ENCODE measurements around the gene PLEKHA6.

PLEKHA6 gene

GRCh38 chr1:204282761-204283221 is 76.9 kb downstream of the PLEKHA6 start:
- no peak for FAIRE-seq

- FAIRE-seq, result no peak
Observed at GRCh38 chr1:204280099-204280961, 79.4 kb downstream of the PLEKHA6 start.

GRCh38 chr1:204278958-204279357 is 80.8 kb downstream of the PLEKHA6 start:
- FAIRE-seq, result no peak

DNA sequence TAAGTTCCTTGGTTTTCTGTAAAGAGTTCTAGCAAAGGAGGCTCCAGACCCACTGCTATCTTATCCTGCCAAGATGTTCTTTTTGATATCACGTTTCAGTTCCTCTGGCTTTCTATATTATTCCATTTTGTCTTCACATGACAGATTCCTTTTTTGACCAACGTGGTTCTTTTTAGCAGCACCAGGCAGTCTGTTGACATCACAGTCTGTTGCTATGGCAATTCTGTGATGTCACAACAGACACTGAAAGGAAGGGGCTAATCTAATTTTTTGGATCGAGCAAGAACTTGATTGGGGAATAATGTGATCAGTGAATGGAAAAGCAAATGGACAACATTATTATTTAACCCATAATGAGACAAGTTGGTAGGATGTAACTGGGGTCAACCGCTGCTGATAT is 81.5 kb downstream of the PLEKHA6 start:
- no peak for FAIRE-seq

GRCh38 chr1:204277563-204278219 is 82.0 kb downstream of the PLEKHA6 start:
- FAIRE-seq, result no peak

DNA sequence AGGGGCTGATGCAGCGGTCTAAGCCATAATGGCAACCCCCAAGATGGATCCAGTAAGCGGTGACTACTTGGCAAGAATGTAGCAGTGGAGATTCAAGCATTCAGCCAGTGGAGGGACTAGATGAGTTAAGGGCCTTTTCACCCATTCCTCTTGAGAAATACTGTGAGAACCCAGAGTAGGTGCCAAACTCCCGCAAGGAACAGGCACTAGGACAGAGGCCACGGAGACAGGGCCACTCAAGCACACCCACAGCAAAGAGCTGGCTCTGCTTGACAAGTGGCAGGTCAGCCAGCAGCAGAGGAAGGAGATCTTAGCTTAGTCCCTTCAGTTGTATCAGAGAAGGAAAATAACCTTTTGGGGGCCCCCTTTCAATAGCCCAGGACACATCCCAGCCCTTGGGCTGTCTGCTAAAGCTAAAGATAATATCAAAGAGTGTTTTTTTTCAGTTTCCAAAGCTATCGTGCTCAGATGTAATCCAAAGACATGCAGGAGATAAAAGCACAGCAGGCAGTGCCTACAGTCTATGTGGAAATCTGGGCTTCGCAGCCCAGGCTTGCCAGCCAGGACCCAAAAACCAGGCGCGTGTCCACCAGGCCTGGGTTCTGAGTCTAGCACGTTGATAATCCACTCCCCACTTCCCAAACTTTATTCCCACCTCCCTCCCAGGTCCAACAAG is 83.9 kb downstream of the PLEKHA6 start:
- FAIRE-seq, result no peak

DNA sequence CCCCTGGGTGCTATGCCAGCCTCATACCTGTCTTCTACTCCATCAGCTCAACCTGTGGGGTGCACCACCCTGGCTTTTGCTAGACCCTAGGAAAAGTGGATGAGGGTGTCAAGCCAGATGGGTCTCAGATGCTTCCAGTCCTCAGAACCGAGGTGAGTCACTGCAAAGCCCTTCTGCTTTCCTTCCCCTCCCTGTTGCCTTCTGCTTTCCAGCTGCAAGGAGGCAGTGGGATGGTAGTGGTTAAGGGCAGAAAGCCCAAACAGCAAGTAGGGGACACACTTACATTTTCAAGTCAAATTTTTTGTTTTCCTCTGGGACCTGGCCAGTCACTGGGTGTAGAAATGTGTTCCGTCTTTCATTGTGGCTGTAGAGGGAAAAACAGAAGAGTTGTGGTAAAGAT is 85.3 kb downstream of the PLEKHA6 start:
- FAIRE-seq, result no peak

DNA sequence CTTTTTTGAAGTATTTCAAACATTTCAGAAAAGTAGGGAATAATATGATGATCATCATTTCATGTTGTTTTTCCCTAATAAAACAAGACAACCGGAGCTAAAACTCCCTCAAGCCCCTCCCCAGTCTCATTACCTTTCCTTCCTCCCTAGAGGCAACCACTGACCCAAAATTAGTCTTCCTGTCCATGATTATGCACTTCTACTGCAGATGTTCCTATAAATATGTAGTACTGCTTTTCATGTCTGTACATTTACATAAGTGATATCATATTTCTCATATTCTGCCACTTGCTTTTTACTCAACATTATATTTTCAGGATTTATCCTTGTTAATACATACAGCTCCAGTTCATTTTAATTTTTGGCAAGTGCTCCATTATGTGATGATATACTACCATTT is 87.2 kb downstream of the PLEKHA6 start:
- FAIRE-seq, result no peak

GRCh38 chr1:204271970-204272369 is 87.8 kb downstream of the PLEKHA6 start:
- no peak for FAIRE-seq

DNA sequence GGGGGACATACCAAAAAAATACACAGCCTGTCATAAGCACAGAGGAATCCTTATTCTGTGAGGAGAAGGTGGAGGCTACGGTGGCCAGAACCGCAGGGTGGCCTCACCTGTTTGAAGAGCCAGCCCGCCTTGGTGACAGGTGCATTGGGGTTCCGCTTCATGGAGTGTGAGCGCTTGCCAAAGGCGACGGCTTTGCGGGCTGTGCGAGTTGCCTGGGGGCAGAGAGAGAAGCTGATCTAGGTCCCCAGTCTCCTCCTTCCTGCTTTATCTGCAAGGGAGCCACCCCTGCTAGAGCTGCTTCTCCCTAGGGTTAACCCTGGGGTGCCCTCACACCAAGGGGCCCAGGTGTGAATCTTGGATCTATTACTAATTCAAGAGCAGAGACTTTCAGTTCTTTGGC is 91.6 kb downstream of the PLEKHA6 start:
- no peak for FAIRE-seq

GRCh38 chr1:204267191-204267601 is 92.5 kb downstream of the PLEKHA6 start:
- no peak for FAIRE-seq

GRCh38 chr1:204266504-204267034 is 93.2 kb downstream of the PLEKHA6 start:
- no peak for FAIRE-seq

DNA sequence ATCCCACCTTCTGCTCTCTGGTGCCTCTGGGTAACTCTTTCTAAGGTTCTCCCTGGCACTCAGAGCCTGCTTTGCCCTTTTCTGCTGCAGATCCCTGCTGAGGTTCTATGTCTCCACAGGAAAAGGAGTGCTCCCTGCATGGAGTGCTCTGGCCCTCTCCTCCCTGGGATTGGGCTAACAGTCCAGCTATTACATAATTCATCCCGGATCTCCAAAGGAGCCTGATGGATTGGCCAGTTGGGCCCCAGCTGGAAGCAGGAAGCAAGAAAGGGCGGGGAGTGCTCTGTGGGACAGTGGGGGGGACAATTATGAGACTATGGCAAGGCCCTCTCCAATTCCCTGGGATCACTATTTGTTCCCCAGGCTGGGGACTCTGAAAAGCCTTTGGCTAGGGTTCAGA is 94.1 kb downstream of the PLEKHA6 start:
- no peak for FAIRE-seq

GRCh38 chr1:204264805-204265204 is 94.9 kb downstream of the PLEKHA6 start:
- FAIRE-seq, result no peak

DNA sequence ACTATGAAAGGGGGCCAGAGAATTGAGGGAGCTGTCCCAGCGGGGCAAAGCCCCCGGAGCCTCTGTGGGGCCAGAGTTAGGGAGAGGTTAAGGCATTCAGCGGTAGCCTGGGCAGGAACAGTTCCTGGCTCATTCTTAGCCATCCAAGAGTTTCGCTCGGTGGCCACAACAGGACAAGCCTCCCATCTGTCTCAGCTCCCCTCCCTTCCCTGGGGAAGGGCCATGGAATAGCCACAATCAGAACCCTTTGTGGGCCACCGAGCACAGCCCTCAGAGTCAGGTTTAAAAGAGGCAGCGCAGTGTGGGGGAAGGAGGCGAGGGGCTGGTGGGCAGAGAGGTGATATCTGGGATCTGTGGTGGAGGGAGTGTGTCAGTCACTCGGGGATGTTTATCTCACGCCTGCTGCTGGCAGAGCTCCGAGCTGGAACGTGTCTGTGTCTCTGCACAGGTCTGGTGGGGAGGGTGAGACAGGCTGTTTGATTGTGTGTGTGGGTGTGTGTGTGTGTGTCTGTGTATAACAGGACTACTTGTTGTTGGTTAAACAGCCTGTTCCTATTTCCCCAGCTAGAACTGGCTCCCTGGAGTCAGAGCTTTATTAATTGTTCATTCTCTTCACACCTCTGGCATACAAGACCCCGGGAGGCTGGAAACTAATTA is 96.3 kb downstream of the PLEKHA6 start:
- FAIRE-seq, result no peak

- FAIRE-seq, result no peak
Observed at GRCh38 chr1:204262506-204263253, 97.0 kb downstream of the PLEKHA6 start.

DNA sequence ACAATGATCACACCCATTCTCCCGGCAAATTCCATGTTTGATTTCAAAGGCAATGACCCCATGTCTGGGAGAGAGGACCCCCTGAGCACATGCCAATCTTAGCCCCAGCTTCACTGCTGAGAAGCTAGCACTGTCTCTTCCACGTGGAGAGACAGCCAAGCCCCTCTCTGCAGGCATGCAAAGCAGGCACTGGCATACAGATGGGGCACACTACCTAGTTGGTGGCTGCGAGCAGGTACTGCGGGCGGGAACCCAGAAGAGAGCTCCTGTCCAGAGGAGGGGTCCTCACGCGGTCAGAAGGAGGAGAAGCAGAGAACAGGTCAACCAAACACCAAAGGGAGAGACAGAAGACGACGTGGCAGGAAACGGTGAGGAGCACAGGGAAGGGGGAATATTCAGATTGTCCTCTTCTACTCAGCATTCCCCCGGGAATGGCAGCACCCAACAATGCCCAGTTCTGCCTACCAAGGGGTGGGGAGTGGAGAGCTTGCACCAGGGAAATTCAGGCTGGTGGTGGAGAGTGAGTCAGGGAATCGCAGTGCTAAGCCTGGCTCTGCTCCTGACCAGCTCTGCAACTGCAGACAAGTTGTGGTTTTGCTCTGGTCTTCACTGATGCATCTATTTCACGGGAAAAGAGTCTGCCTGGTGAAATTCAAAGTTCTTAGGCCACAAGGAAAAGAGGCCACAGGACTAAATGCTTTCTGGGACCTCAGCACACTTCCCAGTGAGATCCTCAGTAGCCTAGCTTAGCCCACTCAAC is 97.8 kb downstream of the PLEKHA6 start:
- no peak for FAIRE-seq

- no peak for FAIRE-seq
Observed at GRCh38 chr1:204261266-204261665, 98.5 kb downstream of the PLEKHA6 start.

DNA sequence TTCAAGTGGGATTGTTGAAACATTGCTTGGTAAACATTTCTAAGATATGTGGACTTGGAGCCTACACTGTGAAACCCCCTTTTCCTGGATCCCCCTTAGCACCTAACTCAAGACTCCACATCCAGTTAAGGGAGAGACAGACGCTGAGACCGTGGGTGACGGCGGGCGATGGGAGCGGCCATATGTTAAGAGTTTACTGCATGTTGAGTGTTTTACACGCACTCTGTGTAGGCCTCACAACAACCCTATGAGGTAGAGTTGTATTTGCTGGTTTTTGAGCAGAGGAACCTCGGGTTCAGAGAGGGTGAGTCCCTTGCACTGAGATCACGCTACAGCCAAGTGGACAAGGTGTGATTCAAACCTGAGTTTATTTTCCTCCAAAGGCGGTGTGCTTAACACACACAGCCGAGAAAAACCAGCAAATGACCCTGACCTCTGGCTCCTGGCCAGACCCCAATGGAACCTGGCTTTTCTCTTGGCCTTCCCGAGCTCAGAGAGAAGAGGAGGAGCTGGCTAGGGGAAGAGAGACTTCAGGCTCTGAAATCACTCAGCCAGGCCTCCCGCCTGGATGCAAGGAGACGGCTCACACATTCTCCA is 99.0 kb downstream of the PLEKHA6 start:
- no peak for FAIRE-seq

- FAIRE-seq, result no peak
Observed at GRCh38 chr1:204259782-204260181, 99.9 kb downstream of the PLEKHA6 start.

DNA sequence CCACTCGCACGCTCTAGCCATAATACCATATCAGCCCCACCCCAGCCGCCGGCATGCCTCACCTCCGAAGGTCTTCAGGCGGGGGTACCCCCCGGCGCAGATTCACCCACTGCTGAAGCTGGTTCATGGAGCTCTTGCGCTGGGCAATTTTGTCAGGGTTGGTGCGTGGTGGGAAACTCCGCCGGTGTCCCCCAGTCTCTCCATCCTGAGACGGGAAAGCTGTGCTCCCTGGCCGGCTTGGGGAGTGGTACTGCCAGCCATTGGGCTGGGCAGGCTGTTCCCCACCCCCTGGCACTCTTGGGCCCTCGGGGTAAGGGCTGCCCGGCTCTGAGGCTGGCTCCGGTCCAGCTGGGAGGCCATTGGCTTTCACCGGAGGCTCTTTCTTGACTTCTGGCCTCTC is 100.5 kb downstream of the PLEKHA6 start:
- no peak for FAIRE-seq
